Left ventricle myocardium inferior (tissue), 1 donor: ENCODE data around the gene LRRC43. TPM values are rescaled to one million over a fixed set of nuclear protein-coding genes. Genes with fewer than 3 reads are reported as not detected.
"Not testable (repeated sequence)": the region's sequence is repeated elsewhere in the genome, so short reads cannot be mapped to it uniquely, and the experiment has no call there.

Experiments used
- DNase-seq: peaks from one replicate; pipeline ENCODE4 v3.0.0-alpha.2; 2020
- H3K27ac ChIP-seq: fragments of 200-600 bp; replicated peaks from 2 replicates; pipeline ENCODE4 v1.8.0; 2021
- H3K27me3 ChIP-seq: fragments of 200-600 bp; 2 replicates; pipeline ENCODE4 v1.8.0; 2021; ENCODE audit warnings: low read depth
- H3K36me3 ChIP-seq: fragments of 200-600 bp; 2 replicates; pipeline ENCODE4 v1.8.0; 2021
- H3K4me1 ChIP-seq: fragments of 200-600 bp; 2 replicates; pipeline ENCODE4 v1.8.0; 2021
- H3K4me3 ChIP-seq: fragments of 200-600 bp; 2 replicates; pipeline ENCODE4 v1.8.0; 2021; ENCODE audit warnings: mild to moderate bottlenecking, moderate library complexity
- H3K9me3 ChIP-seq: fragments of 200-600 bp; replicated peaks from 2 replicates; pipeline ENCODE4 v1.8.0; 2021
- CTCF ChIP-seq: fragments of 200-600 bp; IDR thresholded peaks from 2 replicates; pipeline ENCODE4 v1.8.0; 2021; ENCODE audit warnings: antibody characterized with exemption, mild to moderate bottlenecking, borderline replicate concordance
- intact Hi-C: fragments of 100-400 bp; cut with micrococcal nuclease; formaldehyde crosslinking; loops from one replicate; pipeline ENCODE4 v1.11.0; 2022
- total RNA-seq: library from RNA; stranded (reverse); fragmentation: NEBNext Ultra II Directional; extraction: Animal tissue kit (Norgen Biotek cat#: 25700); gene quantifications from one replicate; pipeline ENCODE4 v1.2.1, GENCODE V29; 2021
- donor health status: DM: no; HTN: yes; CAD: no; lungs with severe emphysema.

Gene LRRC43
- total RNA-seq, 1 donor from 2014 or later: 0.74 TPM

GRCh38 chr12:122167356-122167925 is 15.5 kb upstream of the LRRC43 start:
- H3K4me3 ChIP-seq: no peak overlapping the region
- intact Hi-C loops: no loop called here
- H3K27ac ChIP-seq: no peak overlapping the region
- no peak for DNase-seq
- H3K27me3 ChIP-seq: peaks cover 43% of the 10 kb centered on the region
- H3K9me3 ChIP-seq: no peaks in the 10 kb centered on the region
- H3K36me3 ChIP-seq: no peaks in the 10 kb centered on the region
- no peak for TF ChIP-seq CTCF
- no peaks in the 10 kb centered on the region for H3K4me1 ChIP-seq

GRCh38 chr12:122168492-122168891 is 14.4 kb upstream of the LRRC43 start:
- Histone ChIP-seq H3K4me3 (no peak overlapping the region), H3K4me1 (no peaks in the 10 kb centered on the region), H3K27me3 (peaks cover 40% of the 10 kb centered on the region), H3K9me3 (no peaks in the 10 kb centered on the region), H3K36me3 (no peaks in the 10 kb centered on the region), H3K27ac (no peak overlapping the region)
- intact Hi-C loops: no loop called here
- TF ChIP-seq CTCF: no peak
- DNase-seq: no peak

GRCh38 chr12:122171399-122171798 is 11.5 kb upstream of the LRRC43 start:
- no peak overlapping the region for H3K27ac ChIP-seq
- no peak overlapping the region for H3K4me3 ChIP-seq
- no peaks in the 10 kb centered on the region for H3K36me3 ChIP-seq
- no peak for TF ChIP-seq CTCF
- H3K9me3 ChIP-seq: no peaks in the 10 kb centered on the region
- no peaks in the 10 kb centered on the region for H3K4me1 ChIP-seq
- H3K27me3 ChIP-seq: peaks cover 28% of the 10 kb centered on the region
- DNase-seq: no peak
- intact Hi-C loops: no loop called here

- Histone ChIP-seq H3K4me3 (no peak overlapping the region), H3K27me3 (peaks cover 28% of the 10 kb centered on the region), H3K4me1 (no peaks in the 10 kb centered on the region), H3K9me3 (no peaks in the 10 kb centered on the region), H3K27ac (no peak overlapping the region), H3K36me3 (no peaks in the 10 kb centered on the region)
- DNase-seq: no peak
- intact Hi-C loops: no loop called here
- TF ChIP-seq CTCF: no peak
These were observed 10.5 kb upstream of the LRRC43 start for GRCh38 chr12:122172262-122172939.

- Histone ChIP-seq H3K36me3 (no peaks in the 10 kb centered on the region), H3K27ac (no peak within 1 kb of the TSS), H3K4me3 (no peak within 1 kb of the TSS), H3K9me3 (no peaks in the 10 kb centered on the region), H3K27me3 (peaks cover 28% of the 10 kb centered on the region), H3K4me1 (no peaks in the 10 kb centered on the region)
- no peak for TF ChIP-seq CTCF
- DNase-seq: no peak
- intact Hi-C loops: no loop called here
These were observed 8.6 kb upstream of the LRRC43 start, which contains the start of gene IL31 for GRCh38 chr12:122174155-122174845. IL31 (minus strand) TSS chr12:122174221; CDS start chr12:122174172, 49 bp downstream.

- DNase-seq, H3K4me3 ChIP-seq, H3K36me3 ChIP-seq, H3K27ac ChIP-seq, intact Hi-C loops, H3K4me1 ChIP-seq, H3K9me3 ChIP-seq: not testable (repeated sequence)
- H3K27me3 ChIP-seq: peaks cover 17% of the 10 kb centered on the region
These were observed 6.5 kb upstream of the LRRC43 start for GRCh38 chr12:122176473-122176872.
